Measurements from ENCODE around the gene CADM3. TPM values are rescaled to one million over a fixed set of nuclear protein-coding genes. Genes with fewer than 3 reads are reported as not detected.

The CADM3 gene
- total and polyA plus RNA-seq, 2 experiments from 2014 or later: 2.0 to 4.4 TPM

DNA sequence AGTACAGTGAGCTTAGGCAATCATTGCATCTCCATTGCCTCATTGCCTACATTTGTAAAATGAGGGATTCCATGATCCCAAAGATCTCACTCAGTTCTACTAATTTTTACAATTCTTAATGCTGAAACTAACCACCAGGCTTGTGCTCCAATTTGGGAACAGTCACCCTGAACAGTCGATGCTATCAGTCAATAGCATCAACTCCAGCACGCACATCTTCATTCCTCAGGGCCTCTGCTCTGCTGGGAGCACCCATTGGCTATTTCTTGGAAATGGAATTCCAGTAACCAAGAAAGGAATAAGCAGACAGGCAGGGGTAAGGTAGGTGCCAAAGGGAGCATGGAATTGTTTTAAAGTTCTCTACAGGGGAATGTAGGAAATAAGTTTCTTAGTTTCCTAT is 19.0 kb downstream of the CADM3 start (continued):
- TF ChIP-seq CTCF (conservative IDR thresholded peaks at IDR 0.05; ENCODE audit: low read depth in 2 of 2) (no peak), ZNF331 (CRISPR knock-in tag; IDR thresholded peaks at IDR 0.05; ENCODE audit: low read depth) (no peak), EZH2 (IDR thresholded peaks at IDR 0.05; ENCODE audit: low read depth, unreplicated experiment) (no peak), JUNB (IDR thresholded peaks at IDR 0.05; ENCODE audit: unreplicated experiment) (no peak), EZH2phosphoT487 (IDR thresholded peaks at IDR 0.05; ENCODE audit: unreplicated experiment) (no peak), ZNF114 (CRISPR knock-in tag; IDR thresholded peaks at IDR 0.05) (no peak), POLR2AphosphoS5 (IDR thresholded peaks at IDR 0.05; ENCODE audit: low read depth) (no peak)

- H2AFZ ChIP-seq: no peak overlapping the region
- ATAC-seq (peak; percentile 83), DNase-seq (ENCODE audit: low spot score) (peak; percentile 76)
- H4K20me1 ChIP-seq (replicated peaks; ENCODE audit: insufficient read depth): no peaks in the 10 kb centered on the region
- no peak overlapping the region for H3K27ac ChIP-seq (ENCODE audit: low read depth)
- H3K79me2 ChIP-seq (replicated peaks; ENCODE audit: insufficient read depth): no peaks in the 10 kb centered on the region
- TF ChIP-seq STAT1 (IDR thresholded peaks at IDR 0.05; ENCODE audit: unreplicated experiment) (no peak), CTCF (conservative IDR thresholded peaks at IDR 0.05; ENCODE audit: low read depth in 2 of 2) (peak; percentile 29 to 51)
- no peaks in the 10 kb centered on the region; the same call in 1 of the 2 replicates for H3K36me3 ChIP-seq (ENCODE audit: insufficient read depth)
- H3K4me3 Mint-ChIP-seq: no peak overlapping the region
- H3K9me2 ChIP-seq (ENCODE audit: insufficient read depth): no peaks in the 10 kb centered on the region; the same call in 1 of the 2 replicates
- H3K27me3 Mint-ChIP-seq (ENCODE audit: insufficient read depth, low read depth, poor library complexity): peaks cover 1% of the 10 kb centered on the region
- no peak overlapping the region for H3K4me2 ChIP-seq
- peaks cover 3% of the 10 kb centered on the region; the same call in 1 of the 2 replicates for H3K4me1 ChIP-seq (ENCODE audit: insufficient read depth)
- H3K9me3 Mint-ChIP-seq: no peaks in the 10 kb centered on the region
- peaks cover 22% of the 10 kb centered on the region for H3K4me1 Mint-ChIP-seq
- H3K4me3 ChIP-seq: no peak overlapping the region
- no peak overlapping the region for H3K27ac Mint-ChIP-seq
- no peaks in the 10 kb centered on the region; the same call in 2 of the 3 replicates for H3K36me3 Mint-ChIP-seq (ENCODE audit: low read depth)
- H3K27me3 ChIP-seq (ENCODE audit: insufficient read depth): no peaks in the 10 kb centered on the region
- H3F3A ChIP-seq (replicated peaks; ENCODE audit: low read depth): no peaks in the 10 kb centered on the region
These were observed 25.1 kb downstream of the CADM3 start for GRCh38 chr1:159196543-159196942.
